A549 (cell line): ENCODE data around the gene SHMT2. TPM values are rescaled to one million over a fixed set of nuclear protein-coding genes. Genes with fewer than 3 reads are reported as not detected.

Source experiments
- ATAC-seq, 2 experiments: fragments of 200-7000 bp in 1 of 2; fragments of >200 bp in 1 of 2; cut with Nextera tagmentation in 1 of 2; cut with Tn5 transposase in 1 of 2; 3 replicates each; pipeline versions ENCODE4 v1.8.0 to v1.9.1; 2018 to 2020; ENCODE audit warnings: mild to moderate bottlenecking in 1 of 2, moderate library complexity in 1 of 2
- CTCF ChIA-PET: fragments of 300-600 bp; sonication (Branson Sonifier 250); formaldehyde crosslinking; extraction: SDS; loops from one replicate; lab custom pipeline; 2021; ENCODE audit warnings: antibody characterized with exemption, inconsistent platforms; lab: Yijun Ruan, JAX
- POLR2A ChIA-PET: fragments of 350-600 bp; formaldehyde crosslinking; extraction: SDS; loops from one replicate; lab custom pipeline; 2021; ENCODE audit warnings: antibody characterized with exemption, inconsistent platforms; lab: Yijun Ruan, JAX
- DNase-seq, 2 experiments: peaks; one replicate each; pipeline versions ENCODE4 v3.0.0 to v3.0.0-alpha.2; 2011 to 2016; ENCODE audit warnings: low read depth in 1 of 2, low spot score in 1 of 2
- FAIRE-seq: peaks from 2 replicates; lab custom pipeline; 2011; peaks lifted over from hg19 to GRCh38; lab: Jason Lieb, UNC
- H3K27ac ChIP-seq, 2 experiments: fragments of >200 bp; sonication (Bioruptor Twin); formaldehyde crosslinking; 3 replicates each; pipeline ENCODE4 v1.5.1; 2016 to 2017
- H3K4me1 ChIP-seq: fragments of >200 bp; sonication (Bioruptor Twin); formaldehyde crosslinking; 3 replicates; pipeline ENCODE4 v1.6.1; 2016
- H3K4me2 ChIP-seq: fragments of >200 bp; sonication (Bioruptor Twin); formaldehyde crosslinking; 3 replicates; pipeline ENCODE4 v1.6.1; 2016
- H3K4me3 ChIP-seq: fragments of >200 bp; sonication (Bioruptor Twin); formaldehyde crosslinking; 3 replicates; pipeline ENCODE4 v1.5.1; 2016
- H3K9me3 ChIP-seq: fragments of >200 bp; sonication (Bioruptor Twin); formaldehyde crosslinking; 3 replicates; pipeline ENCODE4 v1.6.1; 2016
- ATOH8 ChIP-seq: fragments of 250-450 bp; sonication (Bioruptor Pico); IDR thresholded peaks from 2 replicates; pipeline ENCODE4 v1.5.0; 2020; ENCODE audit warnings: low read depth, mild to moderate bottlenecking, moderate library complexity
- BHLHE40 ChIP-seq: IDR thresholded peaks from 2 replicates; pipeline ENCODE4 v1.6.1; 2012; ENCODE audit warnings: low read depth, low read length, inconsistent platforms
- CEBPB ChIP-seq, 2 experiments: fragments of >200 bp in 1 of 2; sonication (Bioruptor Twin) in 1 of 2; formaldehyde crosslinking in 1 of 2; IDR thresholded peaks; 2 replicates each; pipeline ENCODE4 v1.6.1; 2012 to 2016
- CTCF ChIP-seq: fragments of >200 bp; sonication (Bioruptor Twin); formaldehyde crosslinking; IDR thresholded peaks from 3 replicates; pipeline ENCODE4 v1.5.1; 2016
- E2F6 ChIP-seq: IDR thresholded peaks from 2 replicates; pipeline ENCODE4 v1.6.1; 2012; ENCODE audit warnings: low read depth, borderline replicate concordance
- ELK1 ChIP-seq: fragments of 150-350 bp; IDR thresholded peaks from 2 replicates; pipeline ENCODE4 v1.6.1; 2014; ENCODE audit warnings: low read depth, mild to moderate bottlenecking, low read length
- FOSL2 ChIP-seq, 2 experiments: fragments of 450-650 bp in 1 of 2; fragments of >200 bp in 1 of 2; sonication (Bioruptor Twin) in 1 of 2; formaldehyde crosslinking; IDR thresholded peaks; 2 replicates each; pipeline versions ENCODE4 v1.5.0 to v1.6.1; 2016 to 2020; ENCODE audit warnings: mild to moderate bottlenecking in 1 of 2, moderate library complexity in 1 of 2
- FOXS1 ChIP-seq: fragments of 250-450 bp; sonication (Bioruptor Pico); IDR thresholded peaks from 2 replicates; pipeline ENCODE4 v1.5.0; 2020; ENCODE audit warnings: mild to moderate bottlenecking, moderate library complexity
- GATA3 ChIP-seq: IDR thresholded peaks from 2 replicates; pipeline ENCODE4 v1.6.1; 2012; ENCODE audit warnings: borderline replicate concordance
- HES2 ChIP-seq: fragments of >200 bp; sonication (Bioruptor Twin); formaldehyde crosslinking; IDR thresholded peaks from 2 replicates; pipeline ENCODE4 v1.6.1; 2016
- HOXA7 ChIP-seq: fragments of 250-450 bp; sonication (Bioruptor Pico); IDR thresholded peaks from 2 replicates; pipeline ENCODE4 v1.5.0; 2020; ENCODE audit warnings: mild to moderate bottlenecking, moderate library complexity
- HOXB5 ChIP-seq: fragments of 250-450 bp; sonication (Bioruptor Pico); IDR thresholded peaks from 2 replicates; pipeline ENCODE4 v1.5.0; 2020; ENCODE audit warnings: mild to moderate bottlenecking, moderate library complexity
- JUN ChIP-seq, 2 experiments: fragments of >200 bp; sonication (Bioruptor Twin); formaldehyde crosslinking; IDR thresholded peaks; 2 replicates in 1 of 2; 3 replicates in 1 of 2; pipeline ENCODE4 v1.6.1; 2016 to 2017
- JUNB ChIP-seq: fragments of >200 bp; sonication (Bioruptor Twin); formaldehyde crosslinking; IDR thresholded peaks from 2 replicates; pipeline ENCODE4 v1.6.1; 2016
- MAFK ChIP-seq: fragments of 450-650 bp; IDR thresholded peaks from 2 replicates; pipeline ENCODE4 v1.6.1; 2014; ENCODE audit not compliant: partially characterized antibody
- MAX ChIP-seq: IDR thresholded peaks from 2 replicates; pipeline ENCODE4 v1.6.1; 2012
- NR3C1 ChIP-seq: fragments of >200 bp; sonication (Bioruptor Twin); formaldehyde crosslinking; IDR thresholded peaks from 3 replicates; pipeline ENCODE4 v1.6.1; 2017
- PHF8 ChIP-seq: fragments of 200-600 bp; sonication (generic); IDR thresholded peaks from 2 replicates; pipeline ENCODE4 v1.6.1; 2016; ENCODE audit warnings: low read depth, mild to moderate bottlenecking, antibody characterized with exemption, moderate library complexity, borderline replicate concordance
- POLR2AphosphoS2 ChIP-seq: conservative IDR thresholded peaks from 2 replicates; pipeline ENCODE4 v1.6.1; 2012; ENCODE audit warnings: low read length, improper control_type of control experiment, inconsistent platforms
- RCOR1 ChIP-seq: fragments of 150-350 bp; IDR thresholded peaks from 2 replicates; pipeline ENCODE4 v1.6.1; 2014; ENCODE audit warnings: antibody characterized with exemption, low read length, low read depth
- REST ChIP-seq: fragments of 200-600 bp; sonication (generic); IDR thresholded peaks from 2 replicates; pipeline ENCODE4 v1.6.1; 2016; ENCODE audit warnings: antibody characterized with exemption, mild to moderate bottlenecking, moderate library complexity
- RFX5 ChIP-seq: fragments of 450-650 bp; IDR thresholded peaks from 2 replicates; pipeline ENCODE4 v1.7.1; 2014; ENCODE audit warnings: antibody characterized with exemption, mild to moderate bottlenecking, moderate library complexity
- SMC3 ChIP-seq: fragments of >200 bp; sonication (Bioruptor Twin); formaldehyde crosslinking; IDR thresholded peaks from 3 replicates; pipeline ENCODE4 v1.6.1; 2018; ENCODE audit warnings: inconsistent platforms
- USF2 ChIP-seq: fragments of 450-650 bp; IDR thresholded peaks from 2 replicates; pipeline ENCODE4 v1.6.1; 2014; ENCODE audit warnings: antibody characterized with exemption
- ZFP36 ChIP-seq: fragments of 450-650 bp; IDR thresholded peaks from 2 replicates; pipeline ENCODE4 v1.6.1; 2014; ENCODE audit warnings: borderline replicate concordance; ENCODE audit not compliant: partially characterized antibody
- ZNF302 ChIP-seq: fragments of 250-450 bp; sonication (Bioruptor Pico); IDR thresholded peaks from 2 replicates; pipeline ENCODE4 v1.9.0; 2021; ENCODE audit warnings: inconsistent platforms, mild to moderate bottlenecking, moderate library complexity
- WGBS: methylation state at CpG from one replicate; pipeline ENCODE4 v1.1.6; 2017; ENCODE audit errors: missing lambda C conversion rate; 5-methylcytosine and 5-hydroxymethylcytosine counted together
- polyA plus RNA-seq, 4 experiments: library from polyadenylated mRNA; depleted of rRNA in 3 of 4; stranded (reverse); fragments of >200 nt; fragmentation: RNase III in 1 of 4; extraction: RNeasy Plus Mini Kit Qiagen cat#74134 plus additional on column Dnase treatment in 1 of 4; gene quantifications; 2 replicates in 3 of 4; 3 replicates in 1 of 4; pipeline ENCODE4 v1.2.3, GENCODE V29; 2011 to 2017

The SHMT2 gene
- polyA plus RNA-seq, 2 of the 4 experiments (the other 2 are of a cell fraction): 113 to 156 TPM

GRCh38 chr12:57209916-57210315 is 19.6 kb upstream of the SHMT2 start:
- no peak for ATAC-seq
- H3K4me2 ChIP-seq: no peak overlapping the region
- TF ChIP-seq NR3C1: no peak
- TF ChIP-seq JUN (IDR thresholded peaks at IDR 0.05): no peak
- TF ChIP-seq RFX5: no peak
- TF ChIP-seq ATOH8: no peak
- TF ChIP-seq BHLHE40: no peak
- TF ChIP-seq ZFP36: no peak
- TF ChIP-seq HES2: no peak
- TF ChIP-seq RCOR1: no peak
- TF ChIP-seq MAX: no peak
- no peak for TF ChIP-seq CTCF
- no peak for TF ChIP-seq FOSL2 (IDR thresholded peaks at IDR 0.05)
- TF ChIP-seq FOSL2 (CRISPR knock-in tag; IDR thresholded peaks at IDR 0.05): no peak
- TF ChIP-seq HOXB5 (CRISPR knock-in tag): no peak
- TF ChIP-seq HOXA7: no peak
- TF ChIP-seq USF2: no peak
- TF ChIP-seq GATA3: no peak
- TF ChIP-seq E2F6: no peak
- TF ChIP-seq SMC3: no peak
- TF ChIP-seq REST: no peak
- no peak overlapping the region for H3K4me3 ChIP-seq
- ChIA-PET CTCF (interaction anchor here (4.6 kb wide), 1 partner anchor 30 kb away, joined by 27 read pairs; no protein-coding TSS in a partner anchor), POLR2A (no interaction called here)
- peaks cover 13% of the 10 kb centered on the region for H3K4me1 ChIP-seq
- DNase-seq: no peak
- no peak for FAIRE-seq
- no peaks in the 10 kb centered on the region for H3K9me3 ChIP-seq
- H3K27ac ChIP-seq: no peak overlapping the region
- 82% methylated on average over 8 of the region's 8 CpGs for WGBS

GRCh38 chr12:57210461-57210860 is 19.1 kb upstream of the SHMT2 start:
- POLR2A ChIA-PET: no interaction called here
- no peak overlapping the region for H3K4me3 ChIP-seq
- no peak for DNase-seq
- H3K9me3 ChIP-seq: no peaks in the 10 kb centered on the region
- WGBS: 86% methylated on average over 9 of the region's 15 CpGs
- FAIRE-seq: no peak
- H3K4me2 ChIP-seq: no peak overlapping the region
- ATAC-seq: no peak
- no peak overlapping the region for H3K27ac ChIP-seq
- peaks cover 15% of the 10 kb centered on the region for H3K4me1 ChIP-seq
- CTCF ChIA-PET: interaction anchor here (0.9 to 4.6 kb wide), 2 partner anchors 30 to 32 kb away, joined by 4 to 27 read pairs; no protein-coding TSS in a partner anchor
- TF ChIP-seq ATOH8 (no peak), MAX (no peak), GATA3 (no peak), PHF8 (no peak), JUNB (no peak), HES2 (no peak), ELK1 (no peak), POLR2AphosphoS2 (no peak), MAFK (no peak), ZNF302 (CRISPR knock-in tag) (no peak), FOXS1 (CRISPR knock-in tag) (no peak), ZFP36 (no peak), CEBPB (IDR thresholded peaks at IDR 0.05) (no peak)
